ENCODE results near the gene WNT11. TPM values are rescaled to one million over a fixed set of nuclear protein-coding genes. Genes with fewer than 3 reads are reported as not detected.

Gene WNT11
- total RNA-seq, 1 donor from 2014 or later = 2.9 TPM

DNA sequence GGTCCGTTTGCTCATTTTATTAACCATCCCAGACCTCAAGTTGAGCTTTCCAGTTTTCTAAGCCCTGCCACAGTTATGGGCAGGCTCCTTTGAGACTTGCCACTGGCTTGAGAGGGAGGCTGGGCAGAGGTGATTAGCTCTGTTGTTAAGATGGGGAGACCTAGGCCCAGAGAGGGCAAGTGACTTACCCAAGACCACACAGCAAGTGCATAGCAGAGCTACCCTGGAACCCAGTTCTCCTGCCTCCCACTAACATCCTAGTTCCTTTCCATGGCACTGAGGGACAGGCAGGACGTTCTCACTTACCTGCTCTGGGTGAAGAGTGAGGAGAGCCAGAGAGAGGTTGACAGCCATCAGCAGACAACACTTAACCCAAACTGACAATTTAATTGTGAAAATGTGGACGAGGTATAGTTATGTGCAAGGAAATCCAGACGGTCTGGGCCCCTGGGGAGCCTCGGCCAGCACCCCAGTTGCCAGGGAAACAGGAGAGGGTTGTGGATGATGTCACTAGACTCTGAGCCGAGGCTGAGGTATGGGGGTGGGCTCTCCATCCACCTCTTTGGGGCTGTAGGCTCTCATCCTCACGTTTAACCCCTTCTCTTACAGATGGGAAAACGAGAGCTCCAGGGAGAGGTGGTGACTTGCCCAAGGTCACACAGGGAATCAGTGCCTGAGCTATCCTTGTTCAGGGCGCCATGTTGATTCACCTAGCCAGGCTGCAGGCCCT, 12.3 kb upstream of the WNT11 start:
- no peak for DNase-seq (ENCODE audit: low spot score)

DNA sequence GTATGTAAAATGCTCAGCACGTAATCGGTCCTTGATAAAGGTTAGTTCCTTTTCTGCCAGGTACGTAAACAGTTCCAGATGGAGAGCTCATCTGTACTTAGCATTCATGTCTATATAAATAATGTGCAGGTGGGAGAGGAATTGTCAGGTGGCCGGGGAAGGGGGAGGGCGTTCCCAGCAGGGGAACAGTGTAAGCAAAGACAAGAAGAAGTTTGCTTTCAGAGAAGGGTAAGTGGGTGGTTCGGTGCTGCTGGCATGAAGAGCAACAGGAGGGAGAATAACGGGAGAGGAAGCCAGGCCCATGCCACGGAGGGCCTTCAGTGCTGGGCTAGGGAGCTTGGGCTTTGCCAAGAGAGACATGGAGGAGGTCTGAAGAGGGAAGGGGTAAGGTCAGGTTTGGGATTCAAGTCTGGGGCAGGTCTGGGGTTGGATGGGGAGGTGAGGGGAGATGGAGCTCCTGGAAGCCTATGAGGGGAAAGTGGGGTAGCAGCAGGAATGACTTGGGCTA, 11.4 kb upstream of the WNT11 start:
- DNase-seq (ENCODE audit: low spot score) = no peak

DNA sequence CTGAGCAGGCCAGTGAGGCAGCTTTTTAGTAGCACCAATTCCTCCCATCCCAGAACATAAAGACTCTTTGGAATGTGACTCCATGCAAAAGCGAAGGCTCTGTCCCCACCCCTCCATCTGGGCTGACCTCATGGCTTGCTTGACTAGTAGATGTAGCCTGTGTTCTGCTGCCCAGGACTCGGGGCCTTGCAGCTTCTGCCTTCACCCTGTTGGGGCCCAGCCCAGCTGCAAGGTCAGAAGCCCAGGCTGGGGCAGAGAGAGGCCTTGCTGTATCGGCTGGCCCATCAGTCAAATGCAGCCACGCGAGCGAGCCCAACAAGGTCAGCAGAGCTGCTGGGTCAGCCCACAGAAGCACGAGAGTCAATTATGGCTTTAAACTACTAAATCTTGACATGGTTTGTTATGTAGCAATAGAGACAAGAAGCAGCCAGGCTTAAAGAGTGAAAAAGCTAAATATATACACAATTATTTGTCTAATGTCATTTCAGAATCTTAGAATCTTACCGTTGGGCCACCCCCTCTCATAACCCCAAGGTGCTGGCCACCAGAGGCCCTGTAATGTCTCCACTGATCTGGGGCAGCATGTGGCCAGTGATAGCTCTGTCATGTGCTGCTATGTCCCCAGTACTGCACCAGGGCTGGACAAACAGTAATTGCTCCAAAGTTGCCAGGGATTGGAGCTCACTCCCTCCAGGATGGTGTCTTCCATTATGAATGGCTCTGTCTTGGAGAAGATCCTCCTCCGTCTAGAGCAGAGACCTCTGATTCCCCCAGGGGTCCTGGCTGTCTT, 10.4 kb upstream of the WNT11 start:
- no peak for DNase-seq (ENCODE audit: low spot score)

DNA sequence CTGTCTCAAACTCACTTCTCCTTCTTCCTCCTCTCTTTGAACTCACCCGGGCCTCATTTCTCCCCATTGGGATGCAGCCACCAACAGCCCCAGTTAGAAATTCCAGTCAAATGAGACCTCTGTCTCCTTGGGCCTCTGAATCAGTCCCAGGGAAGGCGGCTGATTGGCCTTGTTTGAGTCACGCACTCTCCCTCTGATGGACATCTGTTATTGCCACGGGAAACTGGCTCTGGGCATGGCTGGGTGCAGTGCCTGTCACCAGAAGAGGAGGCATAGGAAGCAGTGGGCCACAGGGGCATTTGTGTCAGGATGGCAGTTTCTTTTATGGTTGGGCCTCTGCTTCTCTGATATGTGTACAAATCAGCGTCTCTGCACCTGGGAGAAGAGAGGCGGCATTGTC, 9.6 kb upstream of the WNT11 start:
- no peak for DNase-seq (ENCODE audit: low spot score)

DNA sequence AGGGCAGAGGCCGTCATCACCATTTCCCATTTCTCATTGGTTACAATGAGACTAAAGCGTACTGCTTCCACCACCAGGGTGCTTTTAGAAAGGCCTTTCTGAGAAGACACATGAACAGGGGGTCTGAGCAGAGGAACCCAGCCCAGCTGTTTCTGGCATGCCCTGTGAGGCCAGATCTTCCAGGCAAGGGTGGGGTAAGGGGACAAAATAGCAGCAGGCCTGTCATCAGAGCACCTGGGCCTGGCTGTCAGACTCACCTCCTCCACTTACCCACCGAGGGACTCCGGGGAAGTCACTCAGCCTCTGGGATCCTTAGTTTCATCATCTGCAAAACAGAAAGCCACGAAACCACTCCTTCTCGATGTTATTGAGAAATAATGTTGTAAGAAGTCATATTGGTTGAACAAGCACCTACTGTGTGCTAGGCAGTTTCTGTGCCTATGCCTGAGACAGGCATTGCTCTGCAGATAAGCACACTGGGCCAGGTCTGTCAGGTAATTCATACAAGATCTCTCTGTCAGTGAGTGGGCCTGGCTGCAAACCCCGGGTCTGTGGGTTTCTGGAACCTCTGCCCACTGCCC, 8.8 kb upstream of the WNT11 start:
- no peak for DNase-seq (ENCODE audit: low spot score)

DNA sequence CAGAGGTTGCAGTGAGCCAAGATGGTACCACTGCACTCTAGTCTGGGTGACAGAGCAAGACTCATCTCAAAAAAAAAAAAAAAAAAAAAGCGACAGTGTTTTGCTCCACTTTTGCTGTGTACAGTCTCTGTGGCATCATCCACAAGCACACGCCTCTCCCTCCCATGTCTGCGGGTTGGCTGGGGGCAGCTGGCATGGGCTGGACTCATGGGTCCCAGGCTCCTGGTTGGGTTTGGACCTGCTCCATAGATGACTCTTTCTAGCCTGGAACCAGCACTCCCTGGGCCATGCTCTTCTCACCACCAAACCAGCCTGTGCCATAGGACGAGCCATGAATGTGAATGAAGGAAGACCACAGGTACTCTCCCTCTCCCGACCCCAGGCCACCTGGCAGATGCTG, 7.9 kb upstream of the WNT11 start:
- DNase-seq (ENCODE audit: low spot score) = no peak

DNA sequence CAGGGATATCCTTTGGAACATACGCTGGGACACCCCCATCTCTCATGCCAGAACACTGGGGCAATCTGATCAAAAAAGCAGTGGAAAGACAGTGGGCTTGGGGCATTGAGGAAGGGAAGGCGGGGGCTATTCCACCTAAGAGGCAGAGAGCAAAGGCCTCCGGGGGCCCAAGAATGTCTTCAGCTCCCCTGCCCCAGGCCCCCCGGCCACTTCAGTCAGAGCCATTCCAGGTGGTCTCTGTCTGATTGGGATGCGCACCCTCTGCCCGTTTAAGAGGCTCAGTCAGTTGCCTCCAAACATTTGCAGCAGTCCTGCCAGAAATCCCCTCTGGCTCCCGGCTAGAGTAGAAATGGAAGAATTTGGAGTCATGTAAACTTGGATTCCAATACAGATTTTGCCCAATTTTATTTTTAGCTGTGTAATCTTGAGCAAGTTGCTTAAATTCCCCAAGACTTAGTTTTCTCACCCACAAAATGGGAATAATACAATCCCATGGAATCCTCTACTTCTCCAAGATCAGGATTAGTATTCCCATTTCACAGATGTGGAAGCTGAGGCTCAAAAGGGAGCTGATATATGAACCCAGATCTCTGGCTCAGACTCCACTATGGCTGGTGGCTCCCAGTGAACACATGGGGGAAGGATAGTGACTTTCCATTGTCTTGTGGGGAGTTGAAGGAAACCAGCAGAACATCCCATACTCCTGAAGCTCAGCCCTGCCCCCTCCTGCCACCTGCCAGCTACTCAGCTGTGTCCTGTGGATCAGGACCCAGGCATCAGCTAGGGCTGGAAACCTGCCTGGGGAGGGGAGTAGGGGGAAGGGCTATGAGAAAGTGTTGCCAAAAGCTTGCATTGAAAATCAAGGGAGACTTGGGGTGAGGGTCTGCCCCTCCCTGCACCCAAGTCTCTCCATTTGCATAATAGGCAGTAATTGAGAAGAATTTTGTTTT, 6.1 kb upstream of the WNT11 start:
- no peak for DNase-seq (ENCODE audit: low spot score)

DNA sequence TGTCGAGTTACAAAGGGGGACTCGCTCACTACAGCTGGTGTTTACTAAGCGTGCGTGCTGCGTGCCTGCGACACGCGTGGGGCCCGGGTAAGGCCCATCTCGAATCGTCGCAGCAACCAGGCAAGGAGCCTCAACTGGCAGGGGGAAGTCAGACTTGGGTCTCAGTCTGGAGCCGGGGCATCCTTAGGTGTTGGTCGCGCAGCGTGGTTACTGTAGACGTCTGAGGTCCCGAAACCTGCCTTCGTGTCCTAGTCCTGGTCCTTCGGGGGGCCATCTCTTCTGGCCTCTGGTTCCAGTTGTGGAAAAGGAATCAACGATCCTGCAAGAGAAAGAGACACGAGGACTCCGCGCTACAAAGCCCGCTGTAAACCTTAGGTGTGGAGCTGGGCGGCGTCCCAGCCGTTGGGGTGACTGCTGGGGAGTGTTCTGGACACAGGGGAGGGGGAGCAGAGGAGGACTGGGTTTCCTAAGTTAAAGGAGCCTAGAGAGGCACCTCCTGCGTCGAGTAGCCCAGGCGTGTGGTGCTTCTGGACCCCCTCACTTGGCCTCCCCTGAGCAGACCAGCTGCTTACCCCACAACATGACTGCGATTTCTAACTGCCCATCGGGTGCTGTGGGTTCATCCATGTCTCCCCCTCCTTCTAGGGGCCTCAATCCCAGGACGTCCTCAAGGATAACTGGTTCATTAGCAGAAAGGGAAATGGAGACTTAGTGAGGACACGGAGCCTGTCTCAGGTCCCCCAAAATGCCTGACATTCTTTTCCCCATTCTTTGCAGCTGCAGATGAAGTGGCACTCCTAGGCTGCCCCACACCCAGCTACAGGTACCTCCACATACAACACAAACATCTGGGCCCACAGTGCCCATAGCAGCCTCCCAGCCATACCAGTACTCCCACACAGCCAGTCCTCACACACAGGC, 4.9 kb upstream of the WNT11 start:
- DNase-seq (ENCODE audit: low spot score) = no peak

- DNase-seq (ENCODE audit: low spot score) = peak; percentile 77
Measured at GRCh38 chr11:76209973-76210930, 4.0 kb upstream of the WNT11 start.

GRCh38 chr11:76209375-76209972, 3.2 kb upstream of the WNT11 start:
- no peak for DNase-seq (ENCODE audit: low spot score)

DNA sequence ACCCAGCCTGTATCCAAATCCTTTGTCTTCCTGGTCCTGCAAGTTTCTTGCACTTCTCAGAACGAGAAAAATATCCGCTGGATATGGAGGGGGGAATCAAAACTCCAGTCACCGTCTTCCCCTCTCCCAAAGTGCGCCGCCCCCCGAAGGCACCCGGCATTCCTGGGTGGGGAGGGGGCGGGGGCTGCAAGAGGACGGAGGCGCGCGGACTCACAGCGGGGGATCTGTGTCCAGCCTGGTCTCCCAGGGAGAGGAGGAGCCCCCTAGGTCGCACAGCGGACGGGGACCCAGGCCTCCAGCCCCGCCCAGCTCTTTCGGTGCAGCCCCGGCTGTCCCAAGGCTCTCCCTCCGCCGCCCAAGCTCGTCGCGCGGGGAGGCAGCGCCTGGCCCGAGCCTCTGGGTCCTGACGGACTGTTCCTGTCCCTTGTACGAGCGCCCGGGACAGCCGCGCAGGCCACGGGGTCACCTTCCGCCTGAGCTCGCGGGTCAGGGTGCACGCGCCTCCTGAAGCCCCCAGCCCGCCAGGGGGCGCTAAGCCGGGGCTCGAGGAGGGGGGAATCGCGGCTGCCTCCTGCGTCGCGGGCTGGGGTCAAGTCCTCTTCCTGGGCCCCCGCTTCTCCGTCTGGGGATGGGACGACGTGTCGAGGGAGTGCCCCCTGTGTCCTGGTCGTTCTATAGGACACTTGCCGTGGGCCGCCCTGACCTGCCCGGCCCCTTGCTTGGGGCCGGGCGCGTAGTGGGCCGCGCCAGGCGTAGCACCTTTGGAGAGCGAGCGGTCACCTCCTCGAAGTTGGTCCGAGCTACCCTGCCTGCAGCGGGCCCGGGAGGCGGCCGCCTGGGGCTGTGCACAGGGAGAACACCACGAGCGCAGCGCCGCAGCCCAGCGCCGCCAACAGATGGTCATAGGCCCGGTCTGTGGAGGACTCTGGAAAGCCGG, 2.4 kb upstream of the WNT11 start:
- peak; percentile 55 for DNase-seq (ENCODE audit: low spot score)

- peak; percentile 79 for DNase-seq (ENCODE audit: low spot score)
Measured at GRCh38 chr11:76207642-76208401, 1.5 kb upstream of the WNT11 start.

DNA sequence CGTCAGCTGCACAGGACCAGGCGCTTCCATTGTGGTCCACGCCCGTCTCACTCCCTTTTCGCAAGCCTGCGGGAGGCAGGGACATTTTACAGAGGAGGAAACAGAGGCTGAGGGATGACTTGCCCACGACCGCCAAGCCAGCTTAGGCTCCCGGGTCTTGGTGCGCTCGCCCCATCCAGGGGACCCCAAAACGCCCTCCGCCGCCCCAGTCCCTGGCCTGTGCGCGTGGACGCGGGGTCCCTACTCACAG, 300 bp downstream of the WNT11 start:
- no peak for DNase-seq (ENCODE audit: low spot score)

DNA sequence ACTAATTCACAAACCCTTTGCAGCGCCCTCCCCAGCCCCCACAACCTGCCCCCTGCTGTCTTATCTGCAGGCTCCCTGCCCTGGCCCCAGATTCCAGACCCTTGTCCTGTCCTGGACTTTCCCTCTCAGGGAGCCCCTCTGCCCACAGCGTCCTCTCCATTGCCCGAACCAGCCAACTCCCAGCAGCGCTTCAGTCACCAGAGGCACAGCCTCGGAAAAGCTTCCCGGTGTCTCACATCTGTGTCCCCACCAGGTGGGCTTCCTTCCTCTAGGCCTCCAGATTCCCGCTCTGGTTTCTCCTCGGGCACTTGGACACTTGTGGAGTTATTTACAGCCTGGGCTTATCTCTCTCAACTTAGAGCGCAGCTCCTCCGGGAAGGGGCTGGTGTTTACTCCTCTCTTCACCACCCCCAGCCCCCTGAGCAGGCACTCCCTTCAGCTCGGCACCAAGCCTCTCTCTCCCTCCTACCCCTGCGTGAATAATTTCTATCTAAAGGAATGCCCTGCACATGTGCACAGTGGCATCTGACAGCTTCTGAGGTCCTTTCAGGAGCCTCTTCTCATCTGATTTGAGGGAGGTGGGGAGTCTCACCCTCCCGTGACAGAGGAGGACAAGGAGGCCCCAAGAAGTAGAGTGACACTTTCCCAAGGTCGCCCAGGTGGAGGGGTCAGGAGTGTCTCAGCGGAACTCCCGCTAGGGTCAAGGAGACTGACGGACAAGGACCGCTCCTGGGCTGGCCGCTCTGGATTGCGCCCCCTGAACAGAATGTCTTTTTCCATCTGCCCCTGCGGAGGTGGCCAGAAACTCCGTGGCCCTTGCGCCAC, 838 bp downstream of the WNT11 start:
- DNase-seq (ENCODE audit: low spot score) = no peak

GRCh38 chr11:76203937-76204336, 2.4 kb downstream of the WNT11 start:
- no peak for DNase-seq (ENCODE audit: low spot score)

Data from umbilical cord (tissue), 2 donors.